Choroid plexus epithelial cell (primary cell): ENCODE measurements around the gene COPS9.

Experiments used
- DNase-seq: peaks from one replicate; pipeline ENCODE4 v3.0.0-alpha.2; 2010; ENCODE audit warnings: low read depth
- H3K4me3 ChIP-seq: 2 replicates; pipeline ENCODE4 v1.5.1; 2011; ENCODE audit warnings: low read depth, mild to moderate bottlenecking, control low read depth, low read length, moderate library complexity
- CTCF ChIP-seq: conservative IDR thresholded peaks from 2 replicates; pipeline ENCODE4 v1.5.1; 2011; ENCODE audit warnings: low read depth, mild to moderate bottlenecking, control low read depth, inconsistent platforms, low read length, moderate library complexity

COPS9 gene

GRCh38 chr2:240170354-240170735 lies 34.2 kb upstream of the COPS9 start:
- H3K4me3 ChIP-seq: no peak overlapping the region
- TF ChIP-seq CTCF: no peak
- peak; percentile 32 for DNase-seq

- DNase-seq: no peak
- no peak overlapping the region for H3K4me3 ChIP-seq
- no peak for TF ChIP-seq CTCF
Observed at GRCh38 chr2:240169486-240170353, 33.6 kb upstream of the COPS9 start.

GRCh38 chr2:240168546-240169361 lies 32.6 kb upstream of the COPS9 start:
- DNase-seq: no peak
- no peak overlapping the region for H3K4me3 ChIP-seq
- TF ChIP-seq CTCF: no peak

GRCh38 chr2:240168041-240168440 lies 31.9 kb upstream of the COPS9 start:
- no peak for TF ChIP-seq CTCF
- DNase-seq: no peak
- H3K4me3 ChIP-seq: no peak overlapping the region

GRCh38 chr2:240167588-240167880 lies 31.4 kb upstream of the COPS9 start:
- DNase-seq: no peak
- no peak overlapping the region for H3K4me3 ChIP-seq
- no peak for TF ChIP-seq CTCF

- no peak overlapping the region for H3K4me3 ChIP-seq
- no peak for DNase-seq
- no peak for TF ChIP-seq CTCF
Observed at GRCh38 chr2:240166761-240167587, 30.9 kb upstream of the COPS9 start.
